A549 (cell line): ENCODE measurements around the gene PRMT7. TPM values are rescaled to one million over a fixed set of nuclear protein-coding genes. Genes with fewer than 3 reads are reported as not detected.

ENCODE experiments used
- ATAC-seq, 2 experiments: fragments of 200-7000 bp in 1 of 2; fragments of >200 bp in 1 of 2; cut with Nextera tagmentation in 1 of 2; cut with Tn5 transposase in 1 of 2; 3 replicates each; pipeline versions ENCODE4 v1.8.0 to v1.9.1; 2018 to 2020; ENCODE audit warnings: mild to moderate bottlenecking in 1 of 2, moderate library complexity in 1 of 2
- CTCF ChIA-PET: fragments of 300-600 bp; sonication (Branson Sonifier 250); formaldehyde crosslinking; extraction: SDS; loops from one replicate; lab custom pipeline; 2021; ENCODE audit warnings: antibody characterized with exemption, inconsistent platforms; lab: Yijun Ruan, JAX
- POLR2A ChIA-PET: fragments of 350-600 bp; formaldehyde crosslinking; extraction: SDS; loops from one replicate; lab custom pipeline; 2021; ENCODE audit warnings: antibody characterized with exemption, inconsistent platforms; lab: Yijun Ruan, JAX
- DNase-seq, 2 experiments: peaks; one replicate each; pipeline versions ENCODE4 v3.0.0 to v3.0.0-alpha.2; 2011 to 2016; ENCODE audit warnings: low read depth in 1 of 2, low spot score in 1 of 2
- FAIRE-seq: peaks from 2 replicates; lab custom pipeline; 2011; peaks lifted over from hg19 to GRCh38; lab: Jason Lieb, UNC
- H3K27ac ChIP-seq, 2 experiments: fragments of >200 bp; sonication (Bioruptor Twin); formaldehyde crosslinking; 3 replicates each; pipeline ENCODE4 v1.5.1; 2016 to 2017
- H3K4me1 ChIP-seq: fragments of >200 bp; sonication (Bioruptor Twin); formaldehyde crosslinking; 3 replicates; pipeline ENCODE4 v1.6.1; 2016
- H3K4me2 ChIP-seq: fragments of >200 bp; sonication (Bioruptor Twin); formaldehyde crosslinking; 3 replicates; pipeline ENCODE4 v1.6.1; 2016
- H3K4me3 ChIP-seq: fragments of >200 bp; sonication (Bioruptor Twin); formaldehyde crosslinking; 3 replicates; pipeline ENCODE4 v1.5.1; 2016
- H3K9me3 ChIP-seq: fragments of >200 bp; sonication (Bioruptor Twin); formaldehyde crosslinking; 3 replicates; pipeline ENCODE4 v1.6.1; 2016
- BHLHE40 ChIP-seq: IDR thresholded peaks from 2 replicates; pipeline ENCODE4 v1.6.1; 2012; ENCODE audit warnings: low read depth, low read length, inconsistent platforms
- CBX8 ChIP-seq: fragments of 200-600 bp; sonication (generic); IDR thresholded peaks from 2 replicates; pipeline ENCODE4 v1.6.1; 2016
- CEBPB ChIP-seq, 2 experiments: fragments of >200 bp in 1 of 2; sonication (Bioruptor Twin) in 1 of 2; formaldehyde crosslinking in 1 of 2; IDR thresholded peaks; 2 replicates each; pipeline ENCODE4 v1.6.1; 2012 to 2016
- CHD2 ChIP-seq: fragments of 150-350 bp; IDR thresholded peaks from 2 replicates; pipeline ENCODE4 v1.6.1; 2014; ENCODE audit warnings: low read length; ENCODE audit not compliant: partially characterized antibody
- CHD4 ChIP-seq: fragments of 200-600 bp; sonication (generic); IDR thresholded peaks from 2 replicates; pipeline ENCODE4 v1.6.1; 2016; ENCODE audit warnings: antibody characterized with exemption, mild to moderate bottlenecking, borderline replicate concordance
- E2F6 ChIP-seq: IDR thresholded peaks from 2 replicates; pipeline ENCODE4 v1.6.1; 2012; ENCODE audit warnings: low read depth, borderline replicate concordance
- EHF ChIP-seq: fragments of 250-450 bp; sonication (Bioruptor Pico); IDR thresholded peaks from 2 replicates; pipeline ENCODE4 v1.5.0; 2020; ENCODE audit warnings: mild to moderate bottlenecking
- FOSB ChIP-seq: fragments of 250-450 bp; sonication (Bioruptor Pico); IDR thresholded peaks from 2 replicates; pipeline ENCODE4 v1.5.0; 2020; ENCODE audit warnings: mild to moderate bottlenecking, moderate library complexity
- HES2 ChIP-seq: fragments of >200 bp; sonication (Bioruptor Twin); formaldehyde crosslinking; IDR thresholded peaks from 2 replicates; pipeline ENCODE4 v1.6.1; 2016
- HEYL ChIP-seq: fragments of 250-450 bp; sonication (Bioruptor Pico); IDR thresholded peaks from 2 replicates; pipeline ENCODE4 v1.8.0; 2021; ENCODE audit warnings: mild to moderate bottlenecking, moderate library complexity
- HMGXB4 ChIP-seq: fragments of 250-450 bp; sonication (Bioruptor Pico); IDR thresholded peaks from 2 replicates; pipeline ENCODE4 v1.5.0; 2021; ENCODE audit warnings: mild to moderate bottlenecking, moderate library complexity, borderline replicate concordance
- HOXA7 ChIP-seq: fragments of 250-450 bp; sonication (Bioruptor Pico); IDR thresholded peaks from 2 replicates; pipeline ENCODE4 v1.5.0; 2020; ENCODE audit warnings: mild to moderate bottlenecking, moderate library complexity
- HOXB13 ChIP-seq: fragments of 250-450 bp; sonication (Bioruptor Pico); IDR thresholded peaks from 2 replicates; pipeline ENCODE4 v1.5.0; 2020; ENCODE audit warnings: low read depth, mild to moderate bottlenecking, moderate library complexity
- HOXB5 ChIP-seq: fragments of 250-450 bp; sonication (Bioruptor Pico); IDR thresholded peaks from 2 replicates; pipeline ENCODE4 v1.5.0; 2020; ENCODE audit warnings: mild to moderate bottlenecking, moderate library complexity
- JUNB ChIP-seq: fragments of >200 bp; sonication (Bioruptor Twin); formaldehyde crosslinking; IDR thresholded peaks from 2 replicates; pipeline ENCODE4 v1.6.1; 2016
- MAFK ChIP-seq: fragments of 450-650 bp; IDR thresholded peaks from 2 replicates; pipeline ENCODE4 v1.6.1; 2014; ENCODE audit not compliant: partially characterized antibody
- MAX ChIP-seq: IDR thresholded peaks from 2 replicates; pipeline ENCODE4 v1.6.1; 2012
- NR3C1 ChIP-seq: fragments of >200 bp; sonication (Bioruptor Twin); formaldehyde crosslinking; IDR thresholded peaks from 3 replicates; pipeline ENCODE4 v1.6.1; 2017
- PBX3 ChIP-seq: IDR thresholded peaks from 2 replicates; pipeline ENCODE4 v1.6.1; 2012
- POLR2A ChIP-seq: IDR thresholded peaks from 2 replicates; pipeline ENCODE4 v1.6.1; 2012; ENCODE audit warnings: mild to moderate bottlenecking, low read length
- POLR2AphosphoS2 ChIP-seq: conservative IDR thresholded peaks from 2 replicates; pipeline ENCODE4 v1.6.1; 2012; ENCODE audit warnings: low read length, improper control_type of control experiment, inconsistent platforms
- RCOR1 ChIP-seq: fragments of 150-350 bp; IDR thresholded peaks from 2 replicates; pipeline ENCODE4 v1.6.1; 2014; ENCODE audit warnings: antibody characterized with exemption, low read length, low read depth
- RFX5 ChIP-seq: fragments of 450-650 bp; IDR thresholded peaks from 2 replicates; pipeline ENCODE4 v1.7.1; 2014; ENCODE audit warnings: antibody characterized with exemption, mild to moderate bottlenecking, moderate library complexity
- SREBF2 ChIP-seq: fragments of 450-650 bp; IDR thresholded peaks from 2 replicates; pipeline ENCODE4 v1.6.1; 2014; ENCODE audit warnings: mild to moderate bottlenecking, moderate library complexity
- USF2 ChIP-seq: fragments of 450-650 bp; IDR thresholded peaks from 2 replicates; pipeline ENCODE4 v1.6.1; 2014; ENCODE audit warnings: antibody characterized with exemption
- ZC3H11A ChIP-seq: fragments of 450-650 bp; IDR thresholded peaks from 2 replicates; pipeline ENCODE4 v1.6.1; 2014; ENCODE audit warnings: antibody characterized with exemption, mild to moderate bottlenecking
- ZFP36 ChIP-seq: fragments of 450-650 bp; IDR thresholded peaks from 2 replicates; pipeline ENCODE4 v1.6.1; 2014; ENCODE audit warnings: borderline replicate concordance; ENCODE audit not compliant: partially characterized antibody
- WGBS: methylation state at CpG from one replicate; pipeline ENCODE4 v1.1.6; 2017; ENCODE audit errors: missing lambda C conversion rate; 5-methylcytosine and 5-hydroxymethylcytosine counted together
- polyA plus RNA-seq, 4 experiments: library from polyadenylated mRNA; depleted of rRNA in 3 of 4; stranded (reverse); fragments of >200 nt; fragmentation: RNase III in 1 of 4; extraction: RNeasy Plus Mini Kit Qiagen cat#74134 plus additional on column Dnase treatment in 1 of 4; gene quantifications; 2 replicates in 3 of 4; 3 replicates in 1 of 4; pipeline ENCODE4 v1.2.3, GENCODE V29; 2011 to 2017

The PRMT7 gene
- polyA plus RNA-seq, 2 of the 4 experiments (the other 2 are of a cell fraction), result 37.1 to 44.7 TPM

GRCh38 chr16:68351991-68352431, 41.2 kb downstream of the PRMT7 start (continued):
- no peak for TF ChIP-seq PBX3
- no peak for TF ChIP-seq NR3C1
- TF ChIP-seq CHD4, result no peak
- TF ChIP-seq HES2, result no peak
- TF ChIP-seq FOSB (CRISPR knock-in tag), result no peak
- no peak for TF ChIP-seq MAFK
- TF ChIP-seq SREBF2, result no peak
- TF ChIP-seq ZC3H11A, result no peak

- FAIRE-seq, result no peak
- H3K4me1 ChIP-seq, result no peaks in the 10 kb centered on the region
- no peak for ATAC-seq
- POLR2A ChIA-PET, result no interaction called here
- no peak for TF ChIP-seq EHF (CRISPR knock-in tag)
- no peak for TF ChIP-seq HOXA7
- no peak for TF ChIP-seq POLR2AphosphoS2
- no peak for TF ChIP-seq RCOR1
- no peak for TF ChIP-seq HMGXB4
- no peak for TF ChIP-seq USF2
- TF ChIP-seq, all 56 proteins: peak for 0
- Histone ChIP-seq H3K27ac (no peak overlapping the region), H3K4me2 (no peak overlapping the region), H3K4me3 (no peak overlapping the region), H3K9me3 (no peaks in the 10 kb centered on the region)
- CTCF ChIA-PET, result interaction anchor here (1.4 to 1.7 kb wide), 2 partner anchors 24 to 92 kb away, joined by 5 to 7 read pairs; no protein-coding TSS in a partner anchor
- no peak for DNase-seq
- 83% methylated on average over 10 of the region's 13 CpGs for WGBS
These were observed 42.5 kb downstream of the PRMT7 start for GRCh38 chr16:68353366-68353765.

GRCh38 chr16:68354816-68355215, 44.0 kb downstream of the PRMT7 start:
- H3K9me3 ChIP-seq, result no peaks in the 10 kb centered on the region
- POLR2A ChIA-PET, result no interaction called here
- no peak overlapping the region for H3K4me3 ChIP-seq
- no peak for FAIRE-seq
- H3K4me1 ChIP-seq, result no peaks in the 10 kb centered on the region
- CTCF ChIA-PET, result no interaction called here
- no peak overlapping the region for H3K27ac ChIP-seq
- 92% methylated on average over 9 of the region's 9 CpGs for WGBS
- H3K4me2 ChIP-seq, result no peak overlapping the region
- DNase-seq, result no peak
- ATAC-seq, result no peak
- no peak for TF ChIP-seq HEYL
- no peak for TF ChIP-seq PBX3
- no peak for TF ChIP-seq E2F6
- no peak for TF ChIP-seq ZC3H11A
- no peak for TF ChIP-seq POLR2A
- no peak for TF ChIP-seq HMGXB4
- TF ChIP-seq HOXB5 (CRISPR knock-in tag), result no peak
- no peak for TF ChIP-seq HOXB13 (CRISPR knock-in tag)
- no peak for TF ChIP-seq USF2
- TF ChIP-seq HES2, result no peak
- TF ChIP-seq BHLHE40, result no peak
- no peak for TF ChIP-seq JUNB
- TF ChIP-seq CBX8, result no peak
- TF ChIP-seq ZFP36, result no peak
- TF ChIP-seq MAX, result no peak
- no peak for TF ChIP-seq CEBPB (IDR thresholded peaks at IDR 0.05)
- no peak for TF ChIP-seq CHD2
- no peak for TF ChIP-seq RFX5
- no peak for TF ChIP-seq HOXA7
